Osteoblast (primary cell): ENCODE data around the gene FGFR4. TPM values are rescaled to one million over a fixed set of nuclear protein-coding genes. Genes with fewer than 3 reads are reported as not detected.
A peak's percentile ranks its signal among the peaks of the same experiment; 100 is the strongest.

Experiments used
- DNase-seq: peaks from one replicate; pipeline ENCODE4 v3.0.0; 2011; ENCODE audit warnings: low spot score, mixed read lengths; ENCODE audit not compliant: insufficient read length; ENCODE audit errors: missing footprints
- H2AFZ ChIP-seq: 2 replicates; pipeline ENCODE4 v1.6.0; 2011; ENCODE audit warnings: mild to moderate bottlenecking, low read length
- H3K27ac ChIP-seq: 2 replicates; pipeline ENCODE4 v1.5.1; 2011; ENCODE audit warnings: mild to moderate bottlenecking, low read depth, low read length, moderate library complexity
- H3K27me3 ChIP-seq: 2 replicates; pipeline ENCODE4 v1.6.0; 2012; ENCODE audit warnings: mild to moderate bottlenecking, control low read depth, inconsistent platforms, low read length, moderate library complexity; ENCODE audit not compliant: insufficient read depth
- H3K36me3 ChIP-seq: 2 replicates; pipeline ENCODE4 v1.5.1; 2011; ENCODE audit warnings: mild to moderate bottlenecking, low read length, control low read depth, moderate library complexity; ENCODE audit not compliant: insufficient read depth
- H3K4me1 ChIP-seq: 2 replicates; pipeline ENCODE4 v1.5.1; 2011; ENCODE audit warnings: mild to moderate bottlenecking, low read length, control low read depth, moderate library complexity; ENCODE audit not compliant: insufficient read depth
- H3K4me2 ChIP-seq: 2 replicates; pipeline ENCODE4 v1.6.0; 2011; ENCODE audit warnings: mild to moderate bottlenecking, low read length; ENCODE audit not compliant: insufficient read depth
- H3K4me3 ChIP-seq: fragments of 200-600 bp; sonication (generic); 3 replicates; pipeline ENCODE4 v1.5.1; 2012; ENCODE audit warnings: mild to moderate bottlenecking, low read length, inconsistent platforms; ENCODE audit not compliant: insufficient read depth
- H3K79me2 ChIP-seq: 2 replicates; pipeline ENCODE4 v1.6.0; 2012; ENCODE audit warnings: mild to moderate bottlenecking, low read length, control low read depth, inconsistent platforms; ENCODE audit not compliant: insufficient read depth
- H3K9me3 ChIP-seq: 2 replicates; pipeline ENCODE4 v1.5.1; 2011; ENCODE audit warnings: low read depth, low read length, control low read depth
- H4K20me1 ChIP-seq: 2 replicates; pipeline ENCODE4 v1.6.0; 2012; ENCODE audit warnings: mild to moderate bottlenecking, low read length, control low read depth; ENCODE audit not compliant: insufficient read depth
- total RNA-seq: library from RNA; depleted of rRNA; stranded (reverse); fragments of >200 nt; gene quantifications from 2 replicates; pipeline ENCODE4 v1.2.3, GENCODE V29; 2012
- TF ChIP-seq, protein P1 (sequence below): IDR thresholded peaks from 2 replicates; pipeline ENCODE4 v1.5.1; 2011; ENCODE audit warnings: mild to moderate bottlenecking, low read depth, low read length, moderate library complexity; ENCODE audit errors: extremely low read depth

FGFR4 gene
- 0.29 and 1.1 TPM in 2 replicates for total RNA-seq

DNA sequence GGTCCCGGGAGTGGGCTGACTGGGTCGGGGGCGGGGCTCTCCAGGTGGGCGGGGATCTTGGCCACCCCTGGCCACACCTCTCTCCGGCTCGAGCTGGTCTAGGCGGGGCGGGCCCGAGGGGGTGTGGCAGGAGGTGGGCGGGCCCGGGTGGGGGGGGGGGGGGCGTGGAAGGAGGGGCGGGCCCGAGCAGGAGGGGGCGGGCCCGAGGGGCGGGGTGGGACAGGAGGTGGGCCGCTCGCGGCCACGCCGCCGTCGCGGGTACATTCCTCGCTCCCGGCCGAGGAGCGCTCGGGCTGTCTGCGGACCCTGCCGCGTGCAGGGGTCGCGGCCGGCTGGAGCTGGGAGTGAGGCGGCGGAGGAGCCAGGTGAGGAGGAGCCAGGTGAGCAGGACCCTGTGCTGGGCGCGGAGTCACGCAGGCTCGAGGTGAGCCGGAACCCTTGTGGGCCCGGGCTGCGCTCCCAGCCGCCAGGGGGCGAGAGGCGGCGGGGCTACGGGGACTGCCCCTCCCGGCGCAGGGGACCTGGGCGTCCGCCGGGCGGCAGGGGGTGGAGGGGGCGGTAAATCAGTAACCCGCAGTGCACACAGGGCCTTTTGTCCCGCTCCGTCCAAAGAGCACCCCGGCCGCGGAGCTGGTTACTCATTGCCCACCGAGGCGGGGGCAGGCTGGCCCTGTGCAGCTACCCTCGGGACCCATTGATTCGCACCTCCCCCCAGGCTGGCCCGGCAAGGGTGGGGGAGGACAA, at the start of gene FGFR4:
Gene FGFR4 (plus strand): TSS at position 262 of the 744 bp plus-strand sequence. CDS start 2,688 bp downstream, outside the sequence.
- H3K27ac ChIP-seq, result no peak within 1 kb of the TSS
- H3K4me3 ChIP-seq, result peak within 1 kb of the TSS; percentile 48

GRCh38 chr5:177036921-177037320, 49.8 kb upstream of the FGFR4 start:
- H3K79me2 ChIP-seq, result peaks cover 65% of the 10 kb centered on the region
- H2AFZ ChIP-seq, result no peak overlapping the region
- TF ChIP-seq, protein P1, sequence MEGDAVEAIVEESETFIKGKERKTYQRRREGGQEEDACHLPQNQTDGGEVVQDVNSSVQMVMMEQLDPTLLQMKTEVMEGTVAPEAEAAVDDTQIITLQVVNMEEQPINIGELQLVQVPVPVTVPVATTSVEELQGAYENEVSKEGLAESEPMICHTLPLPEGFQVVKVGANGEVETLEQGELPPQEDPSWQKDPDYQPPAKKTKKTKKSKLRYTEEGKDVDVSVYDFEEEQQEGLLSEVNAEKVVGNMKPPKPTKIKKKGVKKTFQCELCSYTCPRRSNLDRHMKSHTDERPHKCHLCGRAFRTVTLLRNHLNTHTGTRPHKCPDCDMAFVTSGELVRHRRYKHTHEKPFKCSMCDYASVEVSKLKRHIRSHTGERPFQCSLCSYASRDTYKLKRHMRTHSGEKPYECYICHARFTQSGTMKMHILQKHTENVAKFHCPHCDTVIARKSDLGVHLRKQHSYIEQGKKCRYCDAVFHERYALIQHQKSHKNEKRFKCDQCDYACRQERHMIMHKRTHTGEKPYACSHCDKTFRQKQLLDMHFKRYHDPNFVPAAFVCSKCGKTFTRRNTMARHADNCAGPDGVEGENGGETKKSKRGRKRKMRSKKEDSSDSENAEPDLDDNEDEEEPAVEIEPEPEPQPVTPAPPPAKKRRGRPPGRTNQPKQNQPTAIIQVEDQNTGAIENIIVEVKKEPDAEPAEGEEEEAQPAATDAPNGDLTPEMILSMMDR, result no peak
- H4K20me1 ChIP-seq, result peaks cover 36% of the 10 kb centered on the region
- H3K9me3 ChIP-seq, result no peaks in the 10 kb centered on the region
- H3K4me2 ChIP-seq, result no peak overlapping the region
- no peaks in the 10 kb centered on the region for H3K27me3 ChIP-seq
- H3K27ac ChIP-seq, result no peak overlapping the region
- peaks cover 17% of the 10 kb centered on the region for H3K4me1 ChIP-seq
- no peak overlapping the region for H3K4me3 ChIP-seq
- no peak for DNase-seq
- peaks cover 3% of the 10 kb centered on the region for H3K36me3 ChIP-seq

More for the DNA sequence above, at the start of gene FGFR4:
- Histone ChIP-seq H3K4me1 (peaks cover 3% of the 10 kb centered on the region), H3K79me2 (no peaks in the 10 kb centered on the region), H3K36me3 (no peaks in the 10 kb centered on the region), H3K4me2 (peak within 1 kb of the TSS; percentile 74), H3K27me3 (peaks cover 35% of the 10 kb centered on the region), H3K9me3 (no peaks in the 10 kb centered on the region), H4K20me1 (no peaks in the 10 kb centered on the region), H2AFZ (peak within 1 kb of the TSS; percentile 56)
- TF ChIP-seq, protein P1, result peak; percentile 20
- DNase-seq, result peak; percentile 97

- H3K4me1 ChIP-seq, result peaks cover 20% of the 10 kb centered on the region
- H2AFZ ChIP-seq, result no peak overlapping the region
- no peaks in the 10 kb centered on the region for H3K27me3 ChIP-seq
- no peak overlapping the region for H3K4me3 ChIP-seq
- peaks cover 33% of the 10 kb centered on the region for H4K20me1 ChIP-seq
- DNase-seq, result peak; percentile 72
- peaks cover 33% of the 10 kb centered on the region for H3K79me2 ChIP-seq
- peaks cover 25% of the 10 kb centered on the region for H3K36me3 ChIP-seq
- TF ChIP-seq, protein P1, result no peak
- peak overlapping the region; percentile 32 for H3K4me2 ChIP-seq
- H3K9me3 ChIP-seq, result no peaks in the 10 kb centered on the region
- H3K27ac ChIP-seq, result peak overlapping the region; percentile 26
These were observed 45.8 kb upstream of the FGFR4 start for GRCh38 chr5:177040814-177041420.

DNA sequence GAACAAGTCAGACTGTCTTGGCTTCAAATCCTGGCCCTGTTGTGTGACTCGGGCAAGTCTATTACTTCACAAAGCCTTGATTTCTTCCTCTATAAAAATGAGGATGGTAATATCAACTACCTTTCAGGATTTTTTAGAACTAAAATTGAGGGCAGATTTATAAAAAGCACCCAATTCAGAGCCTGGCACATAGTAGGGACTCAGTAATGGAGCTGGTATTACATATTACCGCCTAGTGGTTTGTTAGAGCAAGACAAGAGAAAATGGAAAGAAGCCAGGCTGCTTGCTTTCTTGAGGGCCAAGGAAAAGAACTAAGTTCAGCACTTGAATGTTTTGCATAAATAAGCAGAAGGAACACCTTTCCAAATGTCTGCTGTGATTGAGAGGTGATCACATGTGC, 44.8 kb upstream of the FGFR4 start:
- Histone ChIP-seq H3K79me2 (peaks cover 23% of the 10 kb centered on the region), H3K27me3 (no peaks in the 10 kb centered on the region), H3K9me3 (no peaks in the 10 kb centered on the region), H3K36me3 (peaks cover 25% of the 10 kb centered on the region), H3K4me1 (peaks cover 20% of the 10 kb centered on the region), H4K20me1 (peaks cover 24% of the 10 kb centered on the region), H3K4me3 (no peak overlapping the region), H3K4me2 (no peak overlapping the region), H2AFZ (no peak overlapping the region), H3K27ac (no peak overlapping the region)
- TF ChIP-seq, protein P1, result no peak
- DNase-seq, result no peak
